ENCODE results near the gene CFAP57. TPM values are rescaled to one million over a fixed set of nuclear protein-coding genes. Genes with fewer than 3 reads are reported as not detected.

The CFAP57 gene
- total RNA-seq, 1 experiment from 2014 or later: 1.7 TPM

GRCh38 chr1:43221797-43222196 is 49.7 kb downstream of the CFAP57 start:
- Histone ChIP-seq H3K4me2 (no peak overlapping the region), H3K4me1 (replicated peaks; ENCODE audit: insufficient read depth) (no peaks in the 10 kb centered on the region), H3K27me3 (ENCODE audit: insufficient read depth, low read depth) (no peaks in the 10 kb centered on the region), H3K9me3 (ENCODE audit: insufficient read depth, low read depth) (no peaks in the 10 kb centered on the region), H2AFZ (no peak overlapping the region), H3K36me3 (ENCODE audit: low read depth) (no peaks in the 10 kb centered on the region), H4K20me1 (ENCODE audit: insufficient read depth) (no peaks in the 10 kb centered on the region), H3K27ac (no peak overlapping the region), H3K9me2 (ENCODE audit: insufficient read depth) (no peaks in the 10 kb centered on the region), H3K79me2 (ENCODE audit: low read depth) (no peaks in the 10 kb centered on the region), H3K4me3 (no peak overlapping the region), H3F3A (ENCODE audit: insufficient read depth, low read depth) (no peaks in the 10 kb centered on the region; the same call in 1 of the 2 replicates)
- no peak for DNase-seq
- no TSS peak for BruUV-seq (replicated peaks)
- TF ChIP-seq CTCF (conservative IDR thresholded peaks at IDR 0.05) (no peak), EZH2 (IDR thresholded peaks at IDR 0.05; ENCODE audit: low read depth) (no peak)
- intact Hi-C loops (cut with micrococcal nuclease; ENCODE audit: unreplicated experiment): loop anchor here (10.0 kb wide), 1 partner anchor 823 kb away; no protein-coding TSS in a partner anchor
- CTCF ChIA-PET: no interaction called here
- POLR2A ChIA-PET (ENCODE audit: unreplicated experiment): interaction anchor here (0.6 kb wide), 2 partner anchors 131 to 429 kb away, joined by 3 to 7 read pairs; no protein-coding TSS in a partner anchor

GRCh38 chr1:43222879-43223278 is 50.7 kb downstream of the CFAP57 start:
- Histone ChIP-seq H3K4me2 (no peak overlapping the region), H2AFZ (no peak overlapping the region), H3K4me1 (replicated peaks; ENCODE audit: insufficient read depth) (peaks cover 9% of the 10 kb centered on the region), H3F3A (ENCODE audit: insufficient read depth, low read depth) (no peaks in the 10 kb centered on the region; the same call in 1 of the 2 replicates), H3K36me3 (ENCODE audit: low read depth) (no peaks in the 10 kb centered on the region), H3K27me3 (ENCODE audit: insufficient read depth, low read depth) (no peaks in the 10 kb centered on the region), H3K79me2 (ENCODE audit: low read depth) (no peaks in the 10 kb centered on the region), H3K9me2 (ENCODE audit: insufficient read depth) (no peaks in the 10 kb centered on the region), H3K27ac (no peak overlapping the region), H3K4me3 (no peak overlapping the region), H4K20me1 (ENCODE audit: insufficient read depth) (no peaks in the 10 kb centered on the region), H3K9me3 (ENCODE audit: insufficient read depth, low read depth) (no peaks in the 10 kb centered on the region)
- no peak for DNase-seq
- ChIA-PET POLR2A (ENCODE audit: unreplicated experiment) (interaction anchor here (0.6 kb wide), 1 partner anchor 15 kb away, joined by 3 read pairs; no protein-coding TSS in a partner anchor), CTCF (no interaction called here)
- intact Hi-C loops (cut with micrococcal nuclease; ENCODE audit: unreplicated experiment): loop anchor here (10.0 kb wide), 1 partner anchor 822 kb away; no protein-coding TSS in a partner anchor
- TF ChIP-seq CTCF (conservative IDR thresholded peaks at IDR 0.05): no peak
- no peak for TF ChIP-seq EZH2 (IDR thresholded peaks at IDR 0.05; ENCODE audit: low read depth)
- no TSS peak for BruUV-seq (replicated peaks)

GRCh38 chr1:43225168-43225567 is 53.0 kb downstream of the CFAP57 start:
- DNase-seq: peak in 1 of 2 experiments; percentile 40
- Histone ChIP-seq H3K4me2 (no peak overlapping the region), H3K9me3 (ENCODE audit: insufficient read depth, low read depth) (no peaks in the 10 kb centered on the region), H3K4me1 (replicated peaks; ENCODE audit: insufficient read depth) (peaks cover 10% of the 10 kb centered on the region), H3K79me2 (ENCODE audit: low read depth) (no peaks in the 10 kb centered on the region), H3F3A (ENCODE audit: insufficient read depth, low read depth) (no peaks in the 10 kb centered on the region; the same call in 1 of the 2 replicates), H3K9me2 (ENCODE audit: insufficient read depth) (no peaks in the 10 kb centered on the region), H3K36me3 (ENCODE audit: low read depth) (no peaks in the 10 kb centered on the region), H3K27me3 (ENCODE audit: insufficient read depth, low read depth) (no peaks in the 10 kb centered on the region), H3K4me3 (no peak overlapping the region), H2AFZ (no peak overlapping the region), H3K27ac (no peak overlapping the region), H4K20me1 (ENCODE audit: insufficient read depth) (no peaks in the 10 kb centered on the region)
- CTCF ChIA-PET: no interaction called here
- POLR2A ChIA-PET (ENCODE audit: unreplicated experiment): no interaction called here
- intact Hi-C loops (cut with micrococcal nuclease; ENCODE audit: unreplicated experiment): loop anchor here (5.0 to 10.0 kb wide), 2 partner anchors 537 to 820 kb away; no protein-coding TSS in a partner anchor
- TF ChIP-seq CTCF (conservative IDR thresholded peaks at IDR 0.05) (no peak), EZH2 (IDR thresholded peaks at IDR 0.05; ENCODE audit: low read depth) (no peak)
- no TSS peak for BruUV-seq (replicated peaks)
